MV-4-11 (cell line): ENCODE data around the gene CENPF.
"Not testable (repeated sequence)": the region's sequence is repeated elsewhere in the genome, so short reads cannot be mapped to it uniquely, and the experiment has no call there.

ENCODE experiments used
- DNase-seq: peaks from one replicate; lab custom pipeline; 2025; lab: John Stamatoyannopoulos, UW

Gene CENPF

DNA sequence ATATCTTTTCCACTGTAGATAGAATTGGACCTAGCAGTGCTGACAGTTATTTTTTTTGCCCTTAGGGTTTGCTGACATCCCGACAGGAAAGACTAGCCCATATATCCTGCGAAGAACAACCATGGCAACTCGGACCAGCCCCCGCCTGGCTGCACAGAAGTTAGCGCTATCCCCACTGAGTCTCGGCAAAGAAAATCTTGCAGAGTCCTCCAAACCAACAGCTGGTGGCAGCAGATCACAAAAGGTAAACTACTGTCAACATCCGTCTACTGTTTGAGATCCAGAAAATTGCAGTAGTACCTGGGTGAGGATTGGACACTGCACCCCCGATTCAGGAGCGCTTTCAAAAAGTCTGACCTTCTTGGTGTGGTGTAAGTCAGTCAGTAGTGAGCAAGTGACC, 55.8 kb downstream of the CENPF start:
- DNase-seq: no peak

- DNase-seq: no peak
Measured at GRCh38 chr1:214660190-214660589, 57.2 kb downstream of the CENPF start.

- no peak for DNase-seq
Measured at GRCh38 chr1:214660900-214661299, 57.9 kb downstream of the CENPF start.

DNA sequence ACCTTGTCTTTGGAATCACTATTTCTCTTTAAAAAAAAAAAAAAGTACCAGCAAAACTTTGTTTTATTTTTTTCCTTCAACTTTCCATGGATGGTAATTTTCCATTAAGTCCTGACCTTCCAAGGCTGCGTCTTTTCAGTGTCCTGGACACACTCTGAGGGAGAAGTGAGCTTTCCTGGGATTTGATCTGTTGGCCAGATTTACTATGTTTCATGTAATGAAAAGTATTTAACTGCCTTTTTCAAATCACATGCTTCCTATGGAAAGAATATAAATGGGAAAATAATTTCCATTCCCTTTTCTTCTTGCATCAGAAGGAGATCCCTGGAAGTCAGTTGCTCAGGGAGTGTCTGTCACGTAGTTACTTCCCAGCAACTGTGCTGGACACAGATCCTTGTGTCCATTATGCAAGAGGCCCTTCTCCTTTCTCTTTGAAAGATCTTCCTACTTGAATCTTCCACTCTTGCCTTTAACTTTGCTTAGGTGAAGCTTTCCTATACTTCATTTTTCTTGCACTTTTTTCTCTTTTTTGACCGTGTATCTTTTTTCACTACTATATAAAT, 59.3 kb downstream of the CENPF start:
- no peak for DNase-seq

DNA sequence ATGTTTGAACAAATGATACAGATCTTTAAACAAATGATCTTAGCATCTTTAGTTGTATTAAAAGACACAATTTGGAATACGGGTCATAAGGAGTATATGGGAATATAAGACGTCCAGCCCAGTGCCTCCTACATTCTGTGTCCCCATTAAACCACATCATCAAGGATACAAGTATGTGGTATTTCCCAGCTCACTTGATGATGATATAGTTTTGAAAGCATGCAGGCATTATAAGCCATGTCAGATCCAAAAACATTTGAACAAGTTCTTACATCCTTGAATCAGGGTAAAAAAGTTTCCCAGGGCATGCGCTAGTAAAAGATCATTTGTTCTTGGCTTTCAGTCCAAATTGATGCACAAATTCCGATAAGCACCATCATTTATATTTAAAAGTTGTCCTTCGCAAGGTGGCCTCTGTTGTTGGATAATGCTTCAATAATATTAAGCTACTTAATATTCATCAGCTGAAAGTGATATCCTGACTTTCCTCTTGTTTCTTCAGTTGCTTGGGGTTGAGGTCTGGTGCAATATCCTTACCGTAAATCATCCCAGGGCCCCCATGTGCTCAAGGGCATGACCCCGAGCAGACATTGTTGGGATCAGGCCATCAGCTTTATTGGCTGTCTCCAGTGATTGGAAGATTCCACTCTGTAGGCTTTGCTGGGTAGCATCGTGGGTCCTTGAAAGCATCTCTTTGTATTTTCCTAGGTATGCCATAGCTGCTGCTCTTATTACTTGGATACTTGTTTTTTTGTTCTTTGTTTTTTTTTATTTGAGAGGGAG, 61.8 kb downstream of the CENPF start:
- DNase-seq: no peak

- DNase-seq: no peak
Measured at GRCh38 chr1:214665606-214666110, 62.7 kb downstream of the CENPF start.

GRCh38 chr1:214666674-214667073, 63.7 kb downstream of the CENPF start:
- no peak for DNase-seq

DNA sequence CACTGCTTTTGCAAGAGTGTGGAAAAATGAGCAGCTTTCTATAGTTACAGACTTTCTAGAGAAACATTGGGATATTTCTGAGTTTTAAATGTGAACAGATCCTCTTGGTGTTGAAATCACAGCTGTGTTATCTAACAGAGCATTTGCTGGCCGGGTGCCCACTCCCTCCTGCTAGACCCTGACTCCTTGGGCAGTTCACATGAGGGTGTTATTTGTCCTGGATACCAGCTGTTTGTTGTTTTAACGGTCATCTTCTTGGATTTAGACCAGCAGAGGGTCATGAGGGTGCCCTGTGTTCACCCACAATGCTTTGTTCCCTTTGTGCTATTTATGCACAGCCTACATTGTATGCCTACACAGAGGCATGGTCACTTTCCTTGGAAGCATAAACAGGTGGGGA, 67.1 kb downstream of the CENPF start:
- DNase-seq: no peak

DNA sequence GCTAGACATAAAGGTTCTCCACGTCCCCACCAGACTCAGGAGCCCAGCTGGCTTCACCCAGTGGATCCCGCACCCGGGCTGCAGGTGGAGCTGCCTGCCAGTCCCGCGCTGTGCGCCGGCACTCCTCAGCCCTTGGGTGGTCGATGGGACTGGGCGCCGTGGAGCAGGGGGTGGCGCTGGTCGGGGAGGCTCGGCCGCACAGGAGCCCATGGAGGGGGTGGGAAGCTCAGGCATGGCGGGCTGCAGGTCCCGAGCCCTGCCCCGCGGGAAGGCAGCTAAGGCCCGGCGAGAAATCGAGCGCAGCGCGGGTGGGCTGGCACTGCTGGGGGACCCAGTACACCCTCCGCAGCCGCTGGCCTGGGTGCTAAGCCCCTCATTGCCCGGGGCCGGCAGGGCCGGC, 70.0 kb downstream of the CENPF start:
- not testable (repeated sequence) for DNase-seq

GRCh38 chr1:214673576-214673975, 70.6 kb downstream of the CENPF start:
- no peak for DNase-seq

DNA sequence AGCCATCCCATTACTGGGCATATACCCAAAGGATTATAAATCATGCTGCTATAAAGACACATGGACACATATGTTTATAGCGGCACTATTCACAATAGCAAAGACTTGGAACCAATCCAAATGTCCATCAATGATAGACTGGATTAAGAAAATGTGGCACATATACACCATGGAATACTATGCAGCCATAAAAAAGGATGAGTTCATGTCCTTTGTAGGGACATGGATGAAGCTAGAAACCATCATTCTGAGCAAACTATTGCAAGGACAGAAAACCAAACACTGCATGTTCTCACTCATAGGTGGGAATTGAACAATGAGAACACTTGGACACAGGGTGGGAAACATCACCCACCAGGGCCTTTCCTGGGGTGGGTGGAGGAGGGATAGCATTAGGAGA, 72.5 kb downstream of the CENPF start:
- not testable (repeated sequence) for DNase-seq

DNA sequence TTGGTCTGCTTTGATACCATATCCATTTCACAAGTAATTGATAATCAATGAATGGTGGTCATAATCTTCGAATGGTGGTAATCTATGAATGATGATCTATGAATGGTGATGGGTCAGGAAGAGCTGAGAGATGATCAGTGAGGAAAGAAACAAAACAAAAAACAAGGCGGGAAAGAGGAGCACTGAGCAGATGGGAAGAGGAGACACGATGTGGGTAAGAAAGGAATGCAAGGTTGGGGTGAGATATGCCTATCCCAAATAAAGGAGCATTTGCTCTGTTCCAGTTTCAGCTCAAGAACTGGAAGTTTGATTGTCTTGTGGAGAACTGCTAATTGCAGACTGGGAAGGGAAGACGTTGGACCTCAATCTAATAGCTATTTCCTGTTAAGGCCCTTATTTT, 73.8 kb downstream of the CENPF start:
- no peak for DNase-seq

- no peak for DNase-seq
Measured at GRCh38 chr1:214677945-214678344, 75.0 kb downstream of the CENPF start.

GRCh38 chr1:214678386-214678785, 75.4 kb downstream of the CENPF start:
- DNase-seq: no peak

DNA sequence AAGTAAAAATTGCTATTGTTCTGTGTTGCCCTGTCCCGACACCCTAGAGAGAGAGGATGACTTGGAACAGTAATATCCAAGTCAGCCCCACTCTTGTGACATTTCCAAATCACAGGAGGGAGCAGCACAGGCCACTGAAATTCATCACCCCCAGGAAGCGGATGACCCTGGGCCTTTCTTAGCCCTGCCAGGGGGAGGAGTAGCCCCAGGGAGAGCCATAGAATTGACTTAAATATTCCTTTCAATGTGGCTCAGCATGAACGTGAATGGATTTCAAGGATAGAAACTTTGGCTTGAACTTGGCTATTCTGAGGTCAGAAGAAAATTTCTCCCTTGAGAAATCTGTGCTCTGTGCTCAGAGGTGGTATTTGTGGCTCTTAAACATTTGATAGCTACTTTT, 80.6 kb downstream of the CENPF start:
- DNase-seq: no peak

DNA sequence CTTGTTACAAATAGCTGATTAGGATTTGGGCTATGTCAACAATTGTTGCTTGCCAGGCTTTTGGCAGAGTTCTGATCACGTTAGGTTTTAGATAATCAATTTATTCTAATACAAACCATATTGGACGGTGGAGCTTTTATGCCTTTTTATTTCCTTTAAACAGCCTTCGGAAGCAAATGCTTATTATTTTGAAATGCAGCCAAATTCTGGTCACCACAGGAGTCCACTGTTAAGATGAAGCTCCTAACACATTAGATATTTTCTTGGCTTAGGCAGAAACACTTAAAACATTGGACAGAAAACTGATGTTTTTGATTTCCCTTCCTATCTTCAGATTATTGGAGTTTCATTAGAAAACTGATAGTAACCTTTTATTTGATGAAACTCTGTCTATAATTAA, 82.9 kb downstream of the CENPF start:
- no peak for DNase-seq

DNA sequence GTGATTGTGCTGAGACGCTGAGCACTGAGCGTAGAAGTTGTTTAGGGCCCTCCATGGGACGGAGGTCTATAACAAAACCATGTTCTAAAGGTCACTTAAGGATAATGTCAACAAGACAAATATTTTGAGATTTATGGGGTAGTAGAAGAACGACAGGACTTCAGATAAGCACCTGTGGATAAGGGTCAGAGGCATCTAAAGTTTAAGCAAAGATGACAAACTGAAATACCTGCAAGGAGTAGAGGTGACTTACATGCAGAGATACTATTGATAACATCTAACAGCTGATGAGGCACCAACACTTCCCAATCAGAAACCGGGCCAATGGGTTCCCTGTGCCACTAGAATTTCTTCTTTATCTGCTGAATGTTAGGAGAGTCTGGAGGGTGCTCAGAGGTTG, 83.5 kb downstream of the CENPF start:
- no peak for DNase-seq

GRCh38 chr1:214688891-214689290, 85.9 kb downstream of the CENPF start:
- DNase-seq: no peak

DNA sequence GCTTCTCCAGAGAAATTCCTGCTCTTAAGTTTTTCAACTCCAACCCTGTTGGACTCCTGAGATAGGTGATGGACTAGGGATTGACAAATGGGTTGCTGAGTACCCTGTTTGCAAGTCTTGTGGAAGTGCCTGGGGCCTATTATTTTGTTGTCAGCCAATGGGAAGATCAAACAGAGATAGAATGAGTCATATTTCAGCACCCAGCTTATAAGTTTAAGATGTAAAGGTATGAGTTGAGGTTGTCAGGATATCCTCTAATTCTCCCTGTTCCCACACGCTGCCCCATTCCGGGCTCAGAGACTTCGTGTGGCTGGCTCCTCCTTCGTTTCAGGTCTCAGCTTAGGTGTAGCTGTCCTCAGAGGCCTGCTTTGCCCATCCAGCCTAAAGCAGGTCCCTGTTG, 91.8 kb downstream of the CENPF start:
- DNase-seq: no peak

- DNase-seq: no peak
Measured at GRCh38 chr1:214698559-214698958, 95.6 kb downstream of the CENPF start.

DNA sequence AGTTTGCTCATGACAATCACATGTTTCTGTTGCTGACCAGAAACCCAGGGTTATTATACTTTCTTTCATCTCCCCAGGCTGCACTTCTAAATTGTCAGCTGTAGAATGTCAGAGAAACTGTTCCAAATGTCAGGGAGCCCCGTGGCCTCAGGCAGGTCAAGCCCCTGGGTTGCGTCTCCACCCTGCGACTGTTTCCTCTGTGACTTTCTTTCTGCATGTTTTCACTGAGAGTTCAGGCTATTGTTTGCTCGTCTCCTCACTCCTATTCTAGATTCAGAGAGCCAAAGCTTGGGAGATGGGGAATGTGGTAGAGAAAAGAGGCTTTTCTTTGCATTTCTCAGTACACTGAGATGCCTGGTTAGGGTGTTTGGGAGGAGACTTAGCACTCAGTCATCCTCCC, 97.4 kb downstream of the CENPF start:
- DNase-seq: no peak

- no peak for DNase-seq
Measured at GRCh38 chr1:214702556-214702955, 99.6 kb downstream of the CENPF start.

GRCh38 chr1:214707306-214708087, 104.5 kb downstream of the CENPF start:
- no peak for DNase-seq
